PC-3 (cell line): Measurements from ENCODE around the gene TMEM107.

Source experiments
- EZH2 ChIP-seq: fragments of 300-600 bp; sonication (generic); IDR thresholded peaks from one replicate; pipeline ENCODE4 v1.6.1; 2017; ENCODE audit warnings: antibody characterized with exemption, mild to moderate bottlenecking, low read length; ENCODE audit not compliant: unreplicated experiment
- EZH2phosphoT487 ChIP-seq: fragments of 300-600 bp; sonication (generic); IDR thresholded peaks from 2 replicates; pipeline ENCODE4 v1.6.1; 2018; ENCODE audit warnings: mild to moderate bottlenecking, antibody characterized with exemption, low read length, borderline replicate concordance
- TF ChIP-seq, protein P1 (sequence below): fragments of 300-600 bp; sonication (generic); conservative IDR thresholded peaks from 2 replicates; pipeline ENCODE4 v1.5.1; 2017; ENCODE audit warnings: antibody characterized with exemption, low read depth, mild to moderate bottlenecking, low read length

DNA sequence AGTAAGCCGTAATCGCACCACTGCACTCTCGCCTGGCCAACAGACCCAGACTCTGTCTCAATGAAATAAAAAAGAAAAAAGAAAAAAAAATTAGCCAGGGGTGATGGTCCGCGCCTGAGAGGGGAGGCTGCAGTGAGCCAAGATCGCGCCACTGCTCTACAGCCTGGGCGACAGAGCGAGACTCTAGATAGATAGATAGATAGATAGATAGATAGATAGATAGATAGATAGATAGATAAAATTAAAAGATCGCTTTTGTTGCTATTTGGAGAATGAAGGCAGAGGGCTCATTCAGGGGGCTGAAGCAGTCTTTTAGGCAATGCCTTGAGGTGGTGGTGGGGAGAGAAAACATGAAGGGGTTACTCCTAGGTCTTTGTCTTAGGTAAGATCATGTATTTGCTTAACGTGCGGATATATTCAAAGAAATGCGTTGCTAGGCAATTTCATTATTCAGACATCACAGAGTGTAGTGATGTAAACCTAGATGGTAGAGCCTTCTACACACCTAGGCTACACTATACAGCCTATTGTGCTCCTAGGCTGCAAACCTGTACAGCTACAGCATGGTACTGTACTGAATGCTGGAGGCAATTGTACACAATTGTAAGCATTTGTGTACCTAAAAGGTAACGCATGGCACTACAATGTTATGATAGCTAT, 47.9 kb downstream of the TMEM107 start:
- TF ChIP-seq, protein P1, sequence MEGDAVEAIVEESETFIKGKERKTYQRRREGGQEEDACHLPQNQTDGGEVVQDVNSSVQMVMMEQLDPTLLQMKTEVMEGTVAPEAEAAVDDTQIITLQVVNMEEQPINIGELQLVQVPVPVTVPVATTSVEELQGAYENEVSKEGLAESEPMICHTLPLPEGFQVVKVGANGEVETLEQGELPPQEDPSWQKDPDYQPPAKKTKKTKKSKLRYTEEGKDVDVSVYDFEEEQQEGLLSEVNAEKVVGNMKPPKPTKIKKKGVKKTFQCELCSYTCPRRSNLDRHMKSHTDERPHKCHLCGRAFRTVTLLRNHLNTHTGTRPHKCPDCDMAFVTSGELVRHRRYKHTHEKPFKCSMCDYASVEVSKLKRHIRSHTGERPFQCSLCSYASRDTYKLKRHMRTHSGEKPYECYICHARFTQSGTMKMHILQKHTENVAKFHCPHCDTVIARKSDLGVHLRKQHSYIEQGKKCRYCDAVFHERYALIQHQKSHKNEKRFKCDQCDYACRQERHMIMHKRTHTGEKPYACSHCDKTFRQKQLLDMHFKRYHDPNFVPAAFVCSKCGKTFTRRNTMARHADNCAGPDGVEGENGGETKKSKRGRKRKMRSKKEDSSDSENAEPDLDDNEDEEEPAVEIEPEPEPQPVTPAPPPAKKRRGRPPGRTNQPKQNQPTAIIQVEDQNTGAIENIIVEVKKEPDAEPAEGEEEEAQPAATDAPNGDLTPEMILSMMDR = no peak
- TF ChIP-seq EZH2 (no peak), EZH2phosphoT487 (no peak)
